ENCODE results near the gene DNAJC11. TPM values are rescaled to one million over a fixed set of nuclear protein-coding genes. Genes with fewer than 3 reads are reported as not detected.

Gene DNAJC11
- total RNA-seq (ENCODE audit: low replicate concordance), result 42.0 and 44.5 TPM in 2 replicates

GRCh38 chr1:6701437-6702153 is at the start of gene DNAJC11:
Gene DNAJC11, minus strand, starts transcription at chr1:6701816. Its CDS starts 16 bp downstream, at chr1:6701800.

GRCh38 chr1:6624710-6625583 is 76.7 kb downstream of the DNAJC11 start, which contains the start of gene THAP3:
Gene THAP3, plus strand, starts transcription at chr1:6624868. Its CDS starts 351 bp downstream, at chr1:6625219.

GRCh38 chr1:6613361-6614018 is 88.1 kb downstream of the DNAJC11 start, which contains the start of gene PHF13:
Gene PHF13, plus strand, starts transcription at chr1:6613731. Its CDS starts 336 bp downstream, at chr1:6614067.

GRCh38 chr1:6602669-6603237 is 98.9 kb downstream of the DNAJC11 start, which contains the start of gene KLHL21:
Gene KLHL21, minus strand, starts transcription at chr1:6602869. Its CDS starts 52 bp downstream, at chr1:6602817.

Other genes starting within 250 kb of the DNAJC11 start
- gene TNFRSF25, start 235.6 kb downstream of the DNAJC11 start, total RNA-seq (ENCODE audit: low replicate concordance), result 2.6 and 9.4 TPM in 2 replicates
- gene PLEKHG5, start 210.1 kb downstream of the DNAJC11 start, total RNA-seq (ENCODE audit: low replicate concordance), result 7.0 and 36.6 TPM in 2 replicates
- gene NOL9, start 147.3 kb downstream of the DNAJC11 start, total RNA-seq (ENCODE audit: low replicate concordance), result 11.7 and 13.5 TPM in 2 replicates
- 0.12 and 0.15 TPM in 2 replicates for gene TAS1R1, start 146.5 kb downstream of the DNAJC11 start, total RNA-seq (ENCODE audit: low replicate concordance)
- 15.2 and 16.1 TPM in 2 replicates for gene ZBTB48, start 121.8 kb downstream of the DNAJC11 start, total RNA-seq (ENCODE audit: low replicate concordance)
- 21.9 and 65.6 TPM in 2 replicates for gene KLHL21, start 98.9 kb downstream of the DNAJC11 start, total RNA-seq (ENCODE audit: low replicate concordance)
- 7.4 and 10.3 TPM in 2 replicates for gene PHF13, start 88.1 kb downstream of the DNAJC11 start, total RNA-seq (ENCODE audit: low replicate concordance)
- gene THAP3, start 76.9 kb downstream of the DNAJC11 start, total RNA-seq (ENCODE audit: low replicate concordance), result 17.1 and 18.1 TPM in 2 replicates
- gene CAMTA1, start 83.6 kb upstream of the DNAJC11 start, total RNA-seq (ENCODE audit: low replicate concordance), result 53.1 and 62.2 TPM in 2 replicates